IMR-90 (cell line): ENCODE results near the gene ARSH.

Experiments used
- CEBPB ChIP-seq: IDR thresholded peaks from 2 replicates; pipeline ENCODE4 v1.6.1; 2012; ENCODE audit warnings: low read depth, low read length, improper control_type of control experiment
- TF ChIP-seq, protein P1 (sequence below): conservative IDR thresholded peaks from 2 replicates; pipeline ENCODE4 v1.5.1; 2012; ENCODE audit warnings: mild to moderate bottlenecking, low read depth, low read length, improper control_type of control experiment

DNA sequence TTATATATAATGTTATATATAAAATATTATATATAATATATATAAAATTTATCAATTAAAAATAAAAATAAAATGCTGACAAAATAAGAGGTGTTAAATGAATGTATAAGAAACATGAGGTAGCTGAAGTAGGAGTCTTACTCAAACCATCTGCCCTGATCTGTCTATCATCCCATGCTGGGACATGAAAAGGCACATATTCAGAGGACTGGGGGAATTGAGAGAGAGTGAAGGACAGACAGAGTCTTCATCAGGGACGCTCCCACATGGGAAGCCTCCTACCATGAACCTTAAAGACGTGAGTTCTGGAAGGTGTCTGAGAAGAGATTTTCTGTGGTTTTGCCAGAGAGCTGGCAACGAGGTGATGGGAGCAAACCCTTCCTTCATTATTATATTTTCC, 30.9 kb downstream of the ARSH start:
- TF ChIP-seq, protein P1, sequence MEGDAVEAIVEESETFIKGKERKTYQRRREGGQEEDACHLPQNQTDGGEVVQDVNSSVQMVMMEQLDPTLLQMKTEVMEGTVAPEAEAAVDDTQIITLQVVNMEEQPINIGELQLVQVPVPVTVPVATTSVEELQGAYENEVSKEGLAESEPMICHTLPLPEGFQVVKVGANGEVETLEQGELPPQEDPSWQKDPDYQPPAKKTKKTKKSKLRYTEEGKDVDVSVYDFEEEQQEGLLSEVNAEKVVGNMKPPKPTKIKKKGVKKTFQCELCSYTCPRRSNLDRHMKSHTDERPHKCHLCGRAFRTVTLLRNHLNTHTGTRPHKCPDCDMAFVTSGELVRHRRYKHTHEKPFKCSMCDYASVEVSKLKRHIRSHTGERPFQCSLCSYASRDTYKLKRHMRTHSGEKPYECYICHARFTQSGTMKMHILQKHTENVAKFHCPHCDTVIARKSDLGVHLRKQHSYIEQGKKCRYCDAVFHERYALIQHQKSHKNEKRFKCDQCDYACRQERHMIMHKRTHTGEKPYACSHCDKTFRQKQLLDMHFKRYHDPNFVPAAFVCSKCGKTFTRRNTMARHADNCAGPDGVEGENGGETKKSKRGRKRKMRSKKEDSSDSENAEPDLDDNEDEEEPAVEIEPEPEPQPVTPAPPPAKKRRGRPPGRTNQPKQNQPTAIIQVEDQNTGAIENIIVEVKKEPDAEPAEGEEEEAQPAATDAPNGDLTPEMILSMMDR: no peak
- no peak for TF ChIP-seq CEBPB
